HG03457 (cell line): ENCODE measurements around the gene KLHDC7A.

Experiments
- ATAC-seq: cut with Tn5 transposase; IDR thresholded peaks from one replicate; pipeline ENCODE4 v1.9.1; 2021; ENCODE audit warnings: moderate number of reproducible peaks; ENCODE audit not compliant: unreplicated experiment

KLHDC7A gene

DNA sequence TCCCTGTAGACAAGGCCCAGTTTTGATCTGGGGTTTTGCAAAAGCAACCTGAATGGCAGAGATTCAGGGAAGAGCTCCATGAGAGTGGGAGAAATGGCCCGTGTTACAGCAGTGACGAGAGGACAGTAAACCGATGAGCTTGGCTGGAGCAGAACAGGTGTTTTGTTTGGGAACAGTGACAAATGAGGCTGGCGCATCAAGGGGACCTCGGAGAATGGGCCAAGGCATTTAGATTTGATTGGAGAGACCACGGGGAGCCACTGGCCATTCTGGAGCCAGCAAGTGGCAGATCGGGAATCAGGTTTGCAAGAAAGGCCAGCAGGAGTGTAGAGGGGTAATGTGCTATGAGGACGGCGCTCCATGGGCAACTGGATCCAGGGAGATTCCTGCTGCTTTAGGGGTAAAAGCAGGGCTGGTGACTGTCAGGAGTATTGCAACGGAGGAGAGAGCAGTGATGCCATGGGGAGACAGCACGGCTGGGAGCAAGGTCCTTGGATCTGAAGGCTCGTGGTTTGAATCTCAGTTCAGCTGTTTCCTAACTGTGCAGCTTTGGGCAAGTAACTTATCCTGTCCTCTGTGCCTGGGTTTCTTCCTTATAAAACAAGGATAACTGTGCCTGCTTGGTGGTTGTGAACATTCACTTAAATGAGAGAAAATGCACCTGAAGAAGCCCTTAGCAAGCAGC lies 9.9 kb upstream of the KLHDC7A start:
- no peak for ATAC-seq

DNA sequence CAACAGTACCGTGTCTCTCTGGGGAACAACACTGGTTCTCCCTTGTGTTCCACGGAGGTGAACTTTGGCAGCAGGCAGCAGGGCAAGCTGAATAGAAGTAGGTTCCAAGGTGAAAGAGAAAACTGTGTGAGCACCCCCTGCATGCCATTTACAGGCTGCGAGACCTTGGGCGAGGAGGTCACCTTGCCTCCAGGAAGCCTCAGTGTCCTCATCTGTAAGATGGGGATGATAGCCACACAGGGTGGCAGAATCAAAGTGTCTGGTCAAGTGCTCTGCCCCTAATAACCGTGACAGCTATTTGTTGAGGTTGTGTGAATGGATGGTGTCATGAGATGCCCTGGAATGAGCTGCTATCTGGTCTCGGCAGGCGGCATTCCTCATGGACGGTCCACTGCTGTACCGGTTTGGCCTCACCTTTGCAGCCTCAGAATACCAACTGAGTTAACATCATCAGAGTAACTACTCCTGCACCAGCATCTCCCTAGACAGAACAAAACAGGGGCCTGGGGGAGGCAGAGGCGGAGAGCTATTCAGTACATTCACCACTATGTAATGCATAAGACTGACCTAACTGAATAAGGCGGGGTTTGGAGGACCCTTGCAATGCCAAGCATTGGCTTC lies 7.4 kb upstream of the KLHDC7A start:
- ATAC-seq: no peak

DNA sequence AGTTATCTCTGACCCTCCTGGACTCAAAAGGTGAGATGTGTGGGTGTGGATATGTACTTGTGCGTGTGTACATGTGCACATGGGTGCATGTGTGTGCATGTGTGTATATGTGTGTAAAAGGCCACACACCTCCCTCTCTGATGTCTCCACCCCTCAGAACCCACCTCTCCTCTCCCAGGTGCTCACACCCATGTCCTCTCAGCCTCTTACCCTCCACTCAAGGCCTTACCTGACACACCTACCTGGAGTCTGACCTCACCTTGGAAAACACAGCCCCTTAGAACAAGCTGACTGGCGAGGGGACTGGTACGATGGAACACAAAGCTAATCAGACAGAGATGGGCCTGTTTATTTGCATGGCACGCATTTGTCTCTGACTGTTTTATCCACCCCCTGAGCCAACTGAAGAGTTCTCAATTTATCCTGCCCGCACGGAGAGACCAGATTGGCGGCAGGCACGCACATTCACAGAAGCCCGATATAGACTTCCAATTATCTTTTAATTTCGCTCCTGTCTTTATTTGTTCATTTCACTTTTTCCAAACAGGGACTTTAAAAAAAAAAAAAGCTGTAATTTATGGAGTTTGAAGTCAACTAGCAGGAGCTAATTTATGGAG lies 6.1 kb upstream of the KLHDC7A start:
- no peak for ATAC-seq

DNA sequence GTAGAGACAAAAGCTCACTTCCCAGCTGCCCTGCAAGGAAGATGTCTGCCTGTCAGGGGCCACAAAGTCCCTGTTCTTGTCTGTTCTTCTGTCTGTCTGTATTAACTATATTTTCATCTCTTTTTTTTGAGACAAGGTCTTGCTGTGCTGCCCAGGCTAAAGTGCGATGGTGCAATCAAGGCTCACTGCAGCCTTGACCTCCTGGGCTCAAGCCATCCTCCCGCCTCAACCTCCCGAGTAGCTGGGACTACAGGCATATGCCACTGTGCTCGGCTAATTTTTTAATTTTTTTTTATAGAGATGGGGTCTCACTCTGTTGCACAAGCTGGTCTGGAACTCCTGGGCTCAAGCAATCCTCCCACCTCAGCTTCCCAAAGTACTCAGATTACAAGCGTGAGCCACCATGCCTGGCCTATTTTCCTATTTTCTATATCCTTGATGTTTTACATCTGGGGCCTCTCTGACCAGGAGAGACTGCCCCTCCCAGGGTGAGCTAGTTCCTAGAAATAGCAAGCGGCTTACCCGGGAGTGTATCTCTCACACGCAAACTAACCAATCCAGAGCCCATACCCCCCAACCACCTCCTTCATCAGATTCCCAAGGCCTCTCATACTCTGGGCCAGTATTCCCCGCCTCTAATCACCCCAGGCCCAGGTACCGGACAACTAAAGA lies 5.4 kb upstream of the KLHDC7A start:
- ATAC-seq: no peak

DNA sequence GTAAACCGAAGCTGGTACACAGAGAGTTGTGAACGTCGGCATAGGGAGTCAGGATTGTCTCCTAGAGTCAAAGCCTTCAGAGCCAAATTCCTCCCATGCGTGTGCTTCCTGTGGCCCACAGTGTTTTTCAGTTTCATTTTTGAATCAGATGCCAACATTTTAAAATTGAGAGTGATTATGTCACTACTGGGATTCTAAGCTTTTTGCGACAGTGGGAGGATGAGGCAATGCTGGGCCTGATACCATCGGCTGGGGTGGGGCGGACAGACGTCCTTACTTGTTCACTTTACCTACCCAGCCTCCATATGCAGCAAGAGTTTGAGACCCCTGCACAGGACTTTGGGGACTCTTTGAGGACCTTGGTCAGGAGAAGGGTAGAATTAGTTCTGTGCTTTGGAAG lies 1.3 kb upstream of the KLHDC7A start:
- ATAC-seq: no peak

DNA sequence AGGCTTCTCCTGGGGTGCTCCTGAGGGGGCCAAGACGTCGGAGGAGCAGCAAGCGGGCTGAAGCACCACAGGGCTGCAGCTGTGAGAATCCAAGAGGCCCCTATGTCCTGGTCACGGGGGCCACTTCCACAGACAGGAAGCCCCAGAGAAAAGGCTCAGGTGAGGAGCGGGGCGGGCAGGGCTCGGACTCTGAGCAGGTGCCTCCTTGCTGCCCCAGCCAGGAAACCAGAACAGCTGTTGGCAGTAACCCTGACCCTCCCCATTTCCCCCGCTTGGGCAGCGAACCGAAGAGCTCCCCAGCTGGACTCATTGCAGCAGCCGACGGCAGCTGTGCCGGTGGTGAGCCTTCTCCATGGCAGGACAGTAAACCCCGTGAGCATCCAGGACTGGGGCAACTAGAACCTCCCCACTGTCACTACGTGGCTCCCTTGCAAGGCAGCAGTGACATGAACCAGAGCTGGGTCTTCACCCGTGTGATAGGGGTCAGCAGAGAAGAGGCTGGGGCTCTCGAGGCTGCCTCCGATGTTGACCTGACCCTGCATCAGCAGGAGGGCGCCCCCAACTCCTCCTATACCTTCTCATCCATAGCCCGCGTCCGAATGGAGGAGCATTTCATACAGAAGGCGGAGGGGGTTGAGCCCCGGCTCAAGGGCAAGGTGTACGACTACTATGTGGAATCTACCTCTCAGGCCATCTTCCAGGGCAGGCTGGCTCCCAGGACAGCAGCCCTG lies 625 bp downstream of the KLHDC7A start:
- no peak for ATAC-seq

DNA sequence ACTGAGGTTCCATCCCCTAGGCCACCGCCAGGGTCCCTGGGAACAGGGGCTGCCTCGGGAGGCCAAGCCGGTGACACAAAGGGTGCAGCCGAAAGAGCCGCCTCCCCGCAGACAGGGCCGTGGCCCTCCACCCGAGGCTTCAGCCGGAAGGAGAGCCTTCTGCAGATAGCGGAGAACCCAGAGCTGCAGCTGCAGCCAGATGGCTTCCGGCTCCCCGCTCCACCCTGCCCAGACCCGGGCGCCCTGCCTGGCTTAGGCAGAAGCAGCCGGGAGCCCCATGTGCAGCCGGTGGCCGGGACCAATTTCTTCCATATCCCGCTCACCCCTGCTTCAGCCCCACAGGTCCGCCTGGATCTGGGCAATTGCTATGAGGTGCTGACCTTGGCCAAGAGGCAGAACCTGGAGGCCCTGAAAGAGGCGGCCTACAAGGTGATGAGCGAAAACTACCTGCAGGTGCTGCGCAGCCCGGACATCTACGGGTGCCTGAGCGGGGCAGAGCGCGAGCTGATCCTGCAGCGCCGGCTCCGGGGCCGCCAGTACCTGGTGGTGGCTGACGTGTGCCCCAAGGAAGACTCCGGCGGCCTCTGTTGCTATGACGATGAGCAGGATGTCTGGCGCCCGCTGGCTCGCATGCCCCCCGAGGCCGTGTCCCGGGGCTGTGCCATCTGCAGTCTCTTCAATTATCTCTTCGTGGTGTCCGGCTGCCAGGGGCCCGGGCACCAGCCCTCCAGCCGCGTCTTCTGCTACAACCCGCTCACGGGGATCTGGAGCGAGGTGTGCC lies 1.4 kb downstream of the KLHDC7A start:
- ATAC-seq: no peak

DNA sequence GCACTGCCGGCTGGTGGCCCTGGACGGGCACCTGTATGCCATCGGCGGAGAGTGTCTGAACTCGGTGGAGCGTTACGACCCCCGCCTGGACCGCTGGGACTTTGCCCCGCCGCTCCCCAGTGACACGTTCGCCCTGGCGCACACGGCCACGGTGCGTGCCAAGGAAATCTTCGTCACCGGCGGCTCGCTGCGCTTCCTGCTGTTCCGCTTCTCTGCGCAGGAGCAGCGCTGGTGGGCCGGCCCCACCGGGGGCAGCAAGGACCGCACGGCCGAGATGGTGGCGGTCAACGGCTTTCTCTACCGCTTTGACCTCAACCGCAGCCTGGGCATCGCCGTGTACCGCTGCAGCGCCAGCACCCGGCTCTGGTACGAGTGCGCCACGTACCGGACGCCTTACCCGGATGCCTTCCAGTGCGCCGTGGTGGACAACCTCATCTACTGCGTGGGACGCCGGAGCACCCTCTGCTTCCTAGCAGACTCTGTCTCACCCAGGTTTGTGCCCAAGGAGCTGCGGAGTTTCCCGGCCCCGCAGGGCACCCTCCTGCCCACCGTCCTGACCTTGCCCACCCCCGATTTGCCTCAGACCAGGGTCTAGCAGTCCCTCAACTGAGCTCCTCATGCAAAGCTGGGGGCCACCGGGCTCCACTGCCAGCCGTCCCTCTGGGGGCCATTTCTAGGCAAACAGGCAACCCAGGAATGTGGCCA lies 2.1 kb downstream of the KLHDC7A start:
- no peak for ATAC-seq

DNA sequence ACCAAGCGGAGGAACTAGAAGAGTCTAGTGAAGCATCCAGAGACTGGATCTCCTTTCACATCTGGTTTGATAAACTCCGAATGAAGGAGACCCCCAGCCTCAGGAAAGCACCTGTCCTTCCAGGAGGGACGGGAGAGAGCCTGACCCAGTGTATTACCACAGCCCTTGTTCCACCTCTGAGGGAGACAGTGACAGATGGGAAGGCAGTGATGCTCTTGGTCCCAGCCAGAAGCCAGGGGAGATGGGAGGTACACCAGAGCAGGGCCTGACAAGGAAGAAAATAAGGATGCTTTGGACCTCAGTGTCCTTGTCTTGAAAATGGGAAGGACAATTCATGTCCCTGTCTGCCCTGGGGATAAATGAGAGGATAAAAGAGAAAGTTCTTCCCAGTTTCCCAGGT lies 3.5 kb downstream of the KLHDC7A start:
- no peak for ATAC-seq

DNA sequence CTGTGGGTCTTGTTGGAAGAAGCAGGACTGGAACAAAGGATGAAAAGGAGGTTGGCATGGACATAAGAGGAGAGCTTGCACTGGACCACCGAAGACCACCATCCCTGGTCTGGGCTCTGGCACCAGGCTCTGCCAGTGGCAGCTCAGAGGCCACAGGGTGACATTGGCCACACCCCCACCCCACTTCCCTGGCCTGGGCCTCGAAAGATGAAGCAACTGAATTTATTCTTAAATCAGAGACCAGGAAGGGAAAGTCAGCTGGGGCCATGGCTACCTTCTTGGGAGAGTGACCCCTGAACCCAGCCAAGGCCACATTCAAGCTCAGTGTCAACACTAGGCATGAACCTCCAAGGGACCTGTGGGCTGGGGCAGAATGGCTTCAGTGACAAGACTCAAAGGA lies 4.0 kb downstream of the KLHDC7A start:
- no peak for ATAC-seq

DNA sequence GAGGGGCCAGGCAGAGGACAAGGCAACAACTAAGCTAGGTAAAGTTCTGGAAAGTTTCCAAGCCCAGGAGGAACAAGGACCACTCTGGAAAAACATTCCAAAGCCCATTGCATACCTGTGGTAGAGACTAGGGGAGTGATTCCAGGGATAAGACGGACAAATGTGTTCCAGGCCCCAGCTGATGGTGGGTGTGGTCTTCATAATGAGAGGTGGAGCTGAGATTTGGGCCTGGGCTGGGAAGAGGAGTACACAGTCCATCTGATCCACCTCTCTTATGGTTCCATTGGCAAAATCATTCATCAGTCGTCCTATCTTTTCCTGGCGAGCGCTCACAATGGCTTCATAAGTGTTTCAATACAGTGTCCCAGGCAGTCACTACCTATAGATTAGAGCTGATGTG lies 4.5 kb downstream of the KLHDC7A start:
- ATAC-seq: no peak

DNA sequence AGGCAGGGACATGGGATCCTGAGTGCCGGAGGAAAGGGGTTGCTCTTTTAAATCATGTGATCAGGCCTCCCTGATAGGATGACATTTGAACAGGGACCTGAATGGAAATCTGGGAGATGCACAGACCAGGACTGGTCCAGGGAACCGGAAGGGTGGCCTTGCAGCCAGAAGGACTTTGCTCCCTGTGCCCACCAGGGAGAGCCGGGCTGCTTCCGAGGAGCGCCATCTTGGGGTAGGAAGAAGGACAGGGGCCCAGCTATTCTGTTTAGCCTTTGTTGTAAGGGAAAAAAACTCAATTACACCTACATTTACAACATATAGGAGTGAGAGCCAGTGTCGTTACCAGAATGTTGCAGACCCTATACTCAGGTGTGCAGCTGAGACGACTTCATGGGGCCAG lies 5.5 kb downstream of the KLHDC7A start:
- ATAC-seq: no peak

DNA sequence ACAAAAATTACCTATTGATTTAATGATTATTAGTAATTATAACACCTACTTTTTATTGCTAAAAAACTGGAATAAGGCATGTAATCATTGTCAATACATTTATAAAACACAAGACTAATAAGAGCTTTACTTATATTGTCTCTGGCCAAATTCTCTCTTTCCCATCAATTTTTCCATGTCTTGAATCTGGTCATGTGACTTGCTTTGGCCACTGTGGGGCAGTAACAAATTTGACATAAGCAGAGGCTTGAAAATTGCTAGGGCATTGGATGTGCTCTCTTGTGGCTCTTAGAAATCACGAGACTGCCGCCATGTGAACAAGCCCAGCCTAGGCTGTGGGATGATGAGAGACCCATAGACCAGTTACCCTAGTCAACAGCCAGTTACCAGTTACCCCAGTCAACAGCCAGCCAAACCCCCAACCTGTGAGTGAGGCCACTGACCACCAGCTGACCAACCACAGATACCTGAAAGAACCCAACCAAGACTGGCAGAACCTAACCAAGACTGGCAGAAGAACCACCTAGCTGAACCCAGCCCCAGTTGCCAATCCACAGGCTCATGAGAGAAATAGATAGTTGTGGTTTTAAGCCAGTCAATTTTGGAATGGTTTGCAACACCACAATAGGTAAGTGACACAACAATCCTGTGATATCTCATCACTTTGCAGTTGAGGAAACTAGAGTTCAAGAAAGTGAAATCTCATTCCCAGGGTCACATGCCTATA lies 8.8 kb downstream of the KLHDC7A start:
- no peak for ATAC-seq

DNA sequence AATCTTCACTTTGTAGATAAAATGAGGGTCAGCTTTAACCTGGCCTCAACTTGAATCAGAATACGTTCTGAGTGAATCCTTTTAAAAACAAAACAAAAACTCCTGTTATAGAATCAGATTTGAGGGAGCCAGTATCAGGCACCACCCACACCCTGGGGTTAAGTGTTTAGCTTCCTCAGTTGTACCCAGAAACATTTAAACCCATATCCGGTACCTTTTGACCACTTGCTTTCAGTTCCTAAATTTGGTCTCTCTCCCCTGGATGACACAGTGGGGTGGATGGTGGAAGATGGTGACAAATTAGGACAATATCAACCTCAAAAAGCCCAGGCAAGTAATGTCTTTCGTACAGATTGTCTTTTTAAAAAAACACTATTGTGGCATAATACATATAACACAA lies 10.4 kb downstream of the KLHDC7A start:
- no peak for ATAC-seq

DNA sequence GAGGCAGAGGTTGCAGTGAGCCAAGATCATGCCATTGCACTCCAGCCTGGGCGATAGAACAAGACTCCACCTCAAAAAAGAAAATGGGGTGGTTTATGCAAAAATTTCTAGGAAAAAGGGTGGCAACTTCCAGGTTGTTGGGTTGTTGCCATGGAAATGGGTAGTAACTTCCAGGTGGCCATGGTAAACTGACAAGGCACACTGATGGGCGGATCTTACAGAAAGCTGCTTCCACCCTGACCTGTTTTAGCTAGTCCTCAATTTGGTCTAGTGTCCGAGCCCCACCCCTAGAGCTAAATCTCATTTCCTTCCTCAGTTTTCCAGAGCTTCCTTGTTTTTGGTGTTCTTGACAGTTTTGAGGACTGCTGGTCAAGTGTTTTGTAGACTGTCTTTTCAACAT lies 13.6 kb downstream of the KLHDC7A start:
- ATAC-seq: no peak

DNA sequence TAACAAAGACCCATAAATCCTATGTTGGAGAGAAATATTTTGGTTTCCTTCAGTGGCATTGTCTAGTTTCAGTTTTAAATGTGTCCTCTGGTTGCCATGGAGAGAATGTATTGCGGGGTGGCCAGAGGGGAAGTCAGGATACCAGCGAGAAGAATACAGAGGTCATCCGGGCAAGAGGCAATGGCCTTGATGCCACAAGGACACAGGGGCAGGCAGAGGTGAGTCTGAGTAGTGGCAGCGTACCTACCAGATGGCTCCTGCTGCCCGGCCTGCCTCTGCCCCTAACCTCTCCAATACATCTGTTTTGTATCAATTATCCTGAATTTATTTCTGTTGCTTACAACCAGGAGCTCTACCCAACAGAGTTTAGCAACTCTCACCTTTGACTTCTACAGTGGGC lies 14.9 kb downstream of the KLHDC7A start:
- no peak for ATAC-seq

DNA sequence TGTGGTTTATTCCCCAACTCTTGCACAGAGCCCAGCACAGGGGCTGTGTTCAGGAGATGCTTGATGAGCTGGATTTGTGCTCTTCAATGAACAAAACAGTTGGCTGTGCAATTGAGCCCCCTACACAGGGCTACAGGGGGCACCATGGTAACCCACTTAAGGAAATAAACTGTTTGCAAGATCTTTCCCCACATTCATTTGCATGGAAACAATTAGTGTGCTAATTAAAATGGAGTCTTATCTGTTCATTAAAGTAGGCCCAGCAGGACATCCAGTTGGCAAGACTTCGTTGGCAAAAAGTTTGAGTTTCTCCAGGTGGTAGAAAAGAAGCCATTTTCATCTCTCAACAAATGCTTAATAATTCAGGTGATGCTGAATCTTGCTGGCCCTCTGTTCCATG lies 15.3 kb downstream of the KLHDC7A start:
- ATAC-seq: no peak

DNA sequence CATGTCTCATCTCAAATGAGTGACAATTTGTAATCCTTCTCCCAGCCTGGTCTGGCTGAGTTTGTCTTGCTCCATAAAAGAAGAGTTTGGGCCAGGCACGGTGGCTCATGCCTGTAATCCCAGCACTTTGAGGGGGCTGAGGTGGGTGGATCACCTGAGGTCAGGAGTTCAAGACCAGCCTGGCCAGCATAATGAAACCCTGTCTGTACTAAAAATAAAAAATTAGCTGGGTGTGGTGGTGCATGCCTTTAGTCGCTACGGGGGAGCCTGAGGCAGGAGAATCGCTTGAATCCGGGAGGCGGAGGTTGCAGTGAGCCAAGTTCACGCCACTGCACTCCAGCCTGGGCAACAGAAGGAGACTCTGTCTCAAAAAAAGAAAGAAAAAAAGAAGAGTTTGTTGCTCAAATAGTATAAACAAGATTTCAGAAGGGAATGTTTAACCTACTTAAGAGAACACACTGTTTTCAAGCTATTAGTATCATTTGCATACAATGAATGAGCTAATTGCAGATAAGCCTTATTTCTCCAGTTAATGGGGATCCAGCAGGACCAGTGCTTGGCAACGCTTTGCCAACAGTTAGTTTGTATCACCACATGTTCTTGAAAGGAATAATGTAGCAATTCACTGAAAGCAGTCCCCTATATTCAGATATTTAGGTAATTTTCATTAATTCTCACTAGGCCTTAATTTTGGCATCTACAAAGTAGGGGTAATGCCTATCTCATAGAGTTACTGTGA lies 15.9 kb downstream of the KLHDC7A start:
- ATAC-seq: no peak

DNA sequence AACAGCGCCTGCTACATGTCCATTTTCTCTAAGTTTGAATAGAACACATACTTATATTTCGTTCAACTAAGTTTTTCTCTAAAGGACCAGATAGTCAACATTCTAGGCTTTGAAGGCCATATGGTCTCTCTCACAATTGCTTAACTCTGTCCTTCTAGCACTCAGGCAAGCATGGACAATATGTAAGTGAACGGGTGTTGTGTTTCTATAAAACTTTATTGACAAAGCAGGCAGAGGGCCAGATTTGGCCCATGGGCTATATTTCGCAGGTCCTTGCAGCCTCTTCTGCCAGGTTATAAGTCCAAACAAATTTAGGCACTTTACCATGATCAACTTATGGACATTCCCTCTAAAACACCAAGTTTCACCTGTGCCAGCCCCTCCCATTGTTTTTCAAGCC lies 21.1 kb downstream of the KLHDC7A start:
- no peak for ATAC-seq
